HG03521 (cell line): Measurements from ENCODE around the gene LAMTOR2.

Experiments used
- ATAC-seq: cut with Tn5 transposase; IDR thresholded peaks from one replicate; pipeline ENCODE4 v1.9.1; 2021; ENCODE audit warnings: mild to moderate bottlenecking, moderate library complexity; ENCODE audit not compliant: unreplicated experiment

LAMTOR2 gene

DNA sequence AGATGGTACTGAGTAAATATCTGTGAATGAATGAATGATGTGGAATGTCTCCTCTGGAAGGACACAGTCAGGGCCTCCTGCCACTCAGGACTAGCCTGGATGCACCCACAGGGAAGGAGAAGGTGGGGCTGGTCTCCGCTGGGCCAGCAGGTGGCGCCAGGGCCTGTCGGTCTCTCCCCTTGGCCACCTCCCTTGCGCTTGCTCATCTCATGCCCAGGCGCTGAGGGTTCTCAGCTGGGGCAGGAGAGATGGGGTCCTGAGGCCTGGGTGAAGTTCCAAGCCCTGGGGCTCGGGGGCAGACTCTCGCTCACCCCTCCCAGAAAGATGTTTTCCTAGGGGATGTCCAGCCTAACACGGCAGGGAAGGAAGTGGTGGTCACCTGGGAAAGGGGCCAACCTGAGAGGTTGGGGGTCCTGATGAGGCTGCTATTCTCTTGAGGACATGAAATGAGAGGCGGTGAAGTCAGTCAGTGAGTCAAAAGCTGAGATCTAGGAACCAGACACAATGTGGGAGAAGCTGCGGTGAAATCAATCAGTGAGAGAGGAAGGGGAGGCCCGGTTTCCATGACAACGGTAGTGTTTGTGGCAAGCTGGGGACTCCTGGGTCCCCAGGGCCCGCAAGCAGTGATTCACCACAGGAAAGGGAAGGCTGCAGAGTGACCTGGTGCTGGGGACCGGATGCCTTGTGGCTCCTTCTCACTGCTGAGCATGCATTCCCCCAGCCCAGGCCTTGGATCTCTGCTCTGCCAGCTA lies 42.2 kb downstream of the LAMTOR2 start:
- ATAC-seq = peak; percentile 53

DNA sequence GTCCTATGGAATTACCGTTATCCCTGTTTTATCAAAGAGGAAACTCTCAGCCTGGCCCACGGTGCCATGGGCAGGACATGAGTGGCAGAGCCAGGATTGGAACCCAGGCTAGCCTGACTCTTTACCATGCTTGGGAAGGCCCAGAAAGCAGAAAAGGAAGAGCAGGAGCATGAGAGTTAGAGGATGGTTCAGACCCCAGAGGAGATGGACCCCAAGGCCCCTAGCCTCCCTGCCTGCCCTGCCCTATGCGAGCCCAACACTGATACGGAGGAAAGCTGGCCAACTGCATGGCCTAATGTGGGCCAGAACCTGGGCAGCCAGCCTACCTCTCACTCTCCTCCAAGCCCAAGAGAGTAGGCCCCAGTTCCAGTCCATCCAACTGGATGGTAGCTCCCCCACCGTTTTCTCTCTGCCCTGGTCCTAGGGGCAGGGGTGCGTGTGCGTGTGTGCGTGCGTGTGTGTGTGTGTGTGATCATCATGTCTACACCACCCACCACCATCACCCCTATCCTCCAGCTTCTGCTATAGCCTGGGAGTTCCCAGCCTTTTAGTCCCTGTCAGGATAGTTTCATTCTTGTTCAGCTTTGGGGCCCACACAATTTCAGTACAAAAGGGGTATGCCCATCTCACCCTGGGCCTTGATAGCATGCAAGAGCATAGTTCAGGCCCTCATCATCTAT lies 43.1 kb downstream of the LAMTOR2 start:
- ATAC-seq = no peak

DNA sequence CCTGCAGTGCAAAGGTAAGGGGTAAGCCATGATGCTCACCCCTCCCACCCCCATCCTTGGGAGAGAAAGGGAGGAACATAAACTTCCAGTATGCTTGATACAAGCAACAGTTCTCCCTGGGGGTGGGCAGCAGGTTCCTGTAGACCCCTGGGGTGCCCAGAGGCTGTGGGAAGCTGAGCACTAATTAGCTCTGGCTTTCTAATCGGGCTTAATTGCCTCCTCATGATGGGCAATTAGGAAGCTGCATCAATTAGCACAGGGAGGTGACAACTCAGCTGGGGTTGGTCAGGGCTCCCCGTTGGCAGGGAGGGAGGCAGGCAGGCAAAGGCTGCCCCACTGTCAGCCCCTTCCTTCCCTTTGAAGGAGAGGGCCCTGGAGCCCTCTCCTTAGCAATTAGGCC lies 44.2 kb downstream of the LAMTOR2 start:
- no peak for ATAC-seq

DNA sequence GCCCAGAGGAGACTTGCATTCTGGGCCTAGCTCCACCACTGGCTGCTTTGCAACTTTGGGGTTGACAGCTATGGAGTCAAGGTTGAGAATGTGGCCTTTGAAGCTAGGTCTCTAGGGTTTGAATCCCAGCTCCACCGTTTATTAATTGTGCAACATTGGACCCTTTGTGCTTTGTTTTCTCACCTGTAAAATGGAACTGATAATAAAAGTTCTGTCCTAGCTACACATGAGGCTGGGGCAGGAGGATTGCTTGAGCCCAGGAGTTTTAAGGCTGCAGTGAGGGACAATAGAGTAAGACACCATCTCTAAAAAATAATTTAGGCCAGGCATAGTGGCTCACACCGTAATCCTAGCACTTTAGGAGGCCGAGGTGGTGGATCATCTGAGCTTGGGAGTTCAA lies 44.7 kb downstream of the LAMTOR2 start:
- ATAC-seq = no peak

DNA sequence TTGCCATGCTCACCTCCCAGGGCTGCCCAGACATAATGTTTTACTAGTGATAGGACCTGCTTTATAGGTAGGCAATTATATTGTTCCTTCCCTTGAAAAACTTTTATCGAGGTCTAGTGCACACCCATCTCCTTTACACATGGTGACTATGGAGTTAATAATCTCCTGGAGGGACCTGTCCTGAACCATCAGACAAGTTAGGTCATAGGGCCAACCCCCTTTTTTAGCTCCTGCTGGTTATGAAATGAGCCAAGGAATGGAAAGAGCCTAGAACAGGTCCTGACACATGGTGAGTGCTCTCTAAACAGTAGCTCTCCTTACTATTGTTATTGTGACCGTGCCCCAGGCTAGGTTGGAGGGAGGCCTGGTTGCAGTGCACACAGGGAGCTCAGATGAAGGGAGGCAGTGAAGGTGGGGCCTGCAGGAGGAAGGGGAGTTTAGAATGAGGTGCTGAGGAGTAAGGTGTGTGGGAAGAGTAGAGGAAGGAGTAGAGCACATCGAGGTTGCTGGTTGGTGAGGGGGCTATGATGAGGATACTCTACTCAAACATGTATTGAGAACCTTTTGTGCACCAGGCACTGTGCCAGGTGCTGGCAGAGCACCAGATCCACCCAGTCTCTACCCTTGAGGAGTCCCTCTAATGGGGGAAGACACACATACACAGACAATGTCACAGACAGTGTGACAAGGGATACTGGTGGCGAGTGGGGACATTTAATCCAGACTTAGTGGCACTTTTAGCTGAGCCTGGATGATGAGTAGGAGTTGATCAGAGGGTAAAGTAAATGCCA lies 45.8 kb downstream of the LAMTOR2 start:
- no peak for ATAC-seq

DNA sequence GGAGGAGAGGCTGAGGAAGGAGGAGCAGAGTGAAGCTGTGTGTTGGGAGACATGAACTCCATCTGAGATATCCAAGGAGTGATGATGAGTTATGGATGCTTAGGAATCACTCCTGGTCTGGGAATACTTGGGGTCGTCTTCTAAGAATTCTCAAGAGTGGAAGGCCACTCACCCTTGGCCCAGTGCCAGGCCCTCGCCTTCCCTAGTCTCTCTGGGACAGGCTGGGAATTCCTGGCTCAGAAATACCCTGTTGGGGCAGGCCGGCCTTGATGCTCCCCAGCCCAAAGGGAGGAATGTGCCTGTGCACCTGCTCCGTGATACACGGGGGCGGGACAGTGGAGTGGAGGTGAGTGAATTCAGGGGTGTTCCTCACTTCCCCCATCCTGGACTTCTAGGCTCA lies 47.3 kb downstream of the LAMTOR2 start:
- ATAC-seq = no peak

DNA sequence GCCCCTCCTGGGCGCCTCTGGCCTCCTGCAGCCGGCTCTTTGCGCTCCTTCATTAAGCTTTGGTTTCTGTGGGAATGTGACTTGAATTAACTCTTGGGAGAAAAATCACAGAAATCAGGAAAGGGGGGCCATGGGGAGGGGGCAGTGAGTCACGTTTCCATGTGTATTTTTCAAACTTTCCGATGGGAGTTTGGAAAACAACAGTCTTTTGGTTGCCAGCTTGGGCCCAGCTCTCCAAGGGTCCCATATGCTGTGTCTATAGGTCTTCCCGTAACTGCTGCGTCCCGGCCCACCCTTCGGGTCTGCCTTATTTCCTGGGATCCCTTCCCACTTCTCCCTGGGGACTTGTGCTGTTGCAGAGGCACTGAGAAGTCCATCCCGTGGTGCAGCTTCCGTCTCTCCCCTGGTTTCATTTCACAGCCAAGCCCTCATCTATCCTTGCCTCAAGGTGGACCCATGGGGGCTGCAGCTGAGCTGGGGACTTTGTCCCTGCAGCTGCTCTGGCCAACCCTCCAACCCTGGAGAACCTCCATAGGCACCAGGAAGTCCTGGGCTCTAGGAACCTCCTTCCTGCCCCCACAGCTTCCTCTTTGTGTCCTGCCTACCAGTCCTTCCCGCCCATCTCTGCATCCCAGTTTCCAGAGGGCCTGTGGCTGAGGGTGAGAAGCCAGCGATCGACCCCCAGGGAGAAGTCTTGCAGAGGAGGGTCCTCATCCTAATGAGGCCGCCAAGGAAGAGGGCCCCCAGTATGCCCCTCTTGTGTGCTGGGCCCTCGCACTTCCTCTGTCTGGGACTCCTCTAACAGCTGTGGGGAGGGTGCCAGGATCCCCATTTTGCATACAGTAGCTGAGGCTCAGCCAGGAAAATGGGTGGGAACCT lies 48.3 kb downstream of the LAMTOR2 start:
- no peak for ATAC-seq

DNA sequence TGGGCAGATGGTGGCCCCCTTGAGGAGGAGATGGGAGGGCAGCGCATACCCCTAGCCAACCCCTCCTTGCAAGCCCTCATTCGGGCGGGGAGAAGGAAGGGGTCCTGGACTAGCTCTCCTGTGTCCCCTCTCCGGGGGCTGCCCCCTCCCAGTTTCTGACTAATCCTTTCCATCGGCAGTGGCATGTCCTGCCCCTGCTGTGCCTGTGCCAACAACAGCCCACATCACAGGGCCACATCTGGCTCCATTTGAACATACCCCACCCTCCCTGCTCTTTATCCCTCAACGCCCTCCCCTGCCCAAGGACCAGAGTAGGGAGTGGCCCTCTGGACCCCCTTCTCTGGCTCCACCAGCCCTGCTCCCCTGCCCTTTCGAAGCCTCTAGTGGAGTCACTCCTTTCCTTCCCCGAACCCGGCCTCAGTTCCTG lies 49.0 kb downstream of the LAMTOR2 start:
- ATAC-seq = no peak

DNA sequence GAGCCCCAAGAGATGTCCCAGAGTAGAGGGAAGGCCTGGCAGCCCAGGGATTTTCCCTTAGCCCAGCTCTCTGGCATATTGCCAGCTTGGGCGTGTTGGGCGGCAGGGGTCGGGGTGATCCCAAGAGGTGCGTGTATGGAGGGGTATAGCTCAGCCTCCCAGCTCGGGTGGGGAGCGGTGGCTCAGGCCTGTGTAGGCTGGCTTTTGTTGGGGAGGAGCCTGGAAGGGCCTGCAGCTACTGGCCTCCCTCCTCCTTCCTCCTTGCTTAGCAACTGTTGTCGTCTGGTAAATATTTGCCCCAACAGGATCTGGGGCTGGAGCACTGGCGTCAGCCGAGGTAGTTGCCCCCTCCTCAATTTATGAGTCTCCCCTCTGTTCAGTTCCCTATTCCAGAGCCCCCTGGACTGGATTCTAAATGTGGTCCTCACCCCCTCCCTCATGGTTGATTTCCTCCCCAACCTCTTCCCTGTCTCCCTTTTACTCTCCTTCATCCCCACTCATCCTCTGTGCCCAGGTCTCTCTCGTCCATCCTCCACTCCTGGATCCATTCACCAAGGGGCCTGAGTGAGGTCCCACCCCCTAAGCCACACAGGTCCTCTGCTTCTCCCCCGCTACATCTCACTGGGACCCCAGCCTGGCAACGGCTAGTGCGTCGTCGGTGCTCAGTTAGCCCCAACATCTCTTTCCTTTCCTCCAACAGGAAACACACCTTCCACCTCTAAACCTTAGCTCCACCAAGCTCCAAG lies 49.7 kb downstream of the LAMTOR2 start:
- ATAC-seq = no peak

DNA sequence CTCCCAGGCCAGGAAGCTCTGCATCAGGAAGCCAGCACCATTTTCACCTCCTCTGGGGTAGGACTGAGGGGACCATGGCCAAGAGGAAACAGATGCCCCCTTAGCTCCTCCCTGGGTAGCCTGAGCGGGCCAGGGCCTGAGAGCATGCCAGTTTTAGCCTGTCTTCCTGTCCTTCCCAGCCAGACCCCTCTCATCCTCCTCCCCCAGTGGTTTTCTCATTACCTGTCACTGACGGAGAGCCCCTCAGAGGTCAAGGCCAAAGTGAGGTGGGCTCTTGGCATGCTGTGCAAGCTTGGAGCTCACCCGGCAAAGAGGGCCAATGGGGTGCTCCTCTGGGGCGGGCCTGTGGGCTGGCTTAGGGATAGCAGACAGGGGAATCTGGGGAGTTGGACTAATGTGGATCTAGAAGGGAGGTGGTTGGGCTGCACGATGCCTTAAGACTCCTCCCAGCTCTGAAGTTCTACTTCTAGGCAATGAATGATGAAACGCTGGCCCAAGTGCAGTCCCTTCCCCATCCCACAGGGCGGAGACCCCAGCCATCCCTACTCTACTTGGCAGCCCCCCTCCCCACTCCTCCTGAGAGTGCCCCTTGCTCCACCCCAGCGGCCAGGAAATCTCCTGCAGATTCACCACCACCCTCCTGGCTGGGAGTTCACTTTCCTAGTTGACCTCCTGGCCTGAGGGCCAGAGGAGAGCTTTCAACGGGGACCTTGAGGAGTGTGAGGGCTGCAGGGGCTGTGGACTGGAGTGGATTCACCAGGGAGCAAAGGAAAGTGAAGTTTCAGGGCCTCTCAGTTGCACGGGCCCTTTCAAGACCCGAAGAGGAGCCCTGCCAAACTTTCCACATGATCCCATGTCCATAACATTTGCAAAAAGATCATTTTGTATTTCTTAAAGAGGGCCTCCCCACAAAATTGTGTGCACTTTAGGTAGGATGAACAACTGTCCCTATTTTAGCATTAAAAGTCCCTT lies 50.6 kb downstream of the LAMTOR2 start:
- no peak for ATAC-seq

DNA sequence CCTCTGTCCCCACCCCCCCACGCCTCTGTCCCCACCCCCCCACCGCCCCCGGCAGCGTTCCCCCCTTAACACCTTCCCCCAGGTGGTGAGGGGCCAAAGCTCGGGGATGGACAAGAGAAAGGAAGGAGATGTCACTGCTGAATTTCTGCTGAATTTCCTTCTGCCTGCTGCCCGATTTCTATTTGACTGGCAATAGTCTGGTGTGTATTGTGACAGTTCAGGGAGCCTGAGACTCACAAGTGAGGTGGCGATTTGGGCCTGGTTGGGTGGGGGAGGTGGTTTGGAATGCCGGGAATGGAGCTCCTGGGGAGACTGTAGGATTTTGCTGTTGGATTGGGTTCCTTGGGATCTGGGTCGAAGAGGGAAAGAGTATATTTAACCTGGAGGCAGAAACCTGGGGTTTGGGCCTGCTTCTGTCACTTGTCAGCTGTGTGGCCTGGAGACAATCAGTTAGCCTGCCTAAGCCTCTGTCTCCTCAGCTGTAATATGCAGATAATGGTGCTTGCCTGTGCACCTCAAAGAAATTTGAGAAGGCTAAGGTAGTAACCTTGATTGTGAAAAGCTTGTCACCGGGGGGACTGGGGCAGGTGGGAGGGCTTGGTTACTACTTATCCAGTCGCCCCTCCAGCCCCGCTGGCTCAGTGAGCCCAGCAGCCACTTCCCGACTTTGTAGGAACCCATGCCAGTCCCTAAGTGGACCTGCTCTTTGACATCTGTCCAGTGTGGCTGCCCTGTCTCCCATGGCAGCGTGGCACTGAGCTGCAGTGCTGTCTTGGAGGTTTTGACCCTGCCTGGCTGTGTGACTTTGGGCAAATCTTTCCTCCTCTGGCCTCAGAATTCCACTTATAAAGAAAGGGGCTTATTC lies 52.3 kb downstream of the LAMTOR2 start:
- ATAC-seq = no peak

DNA sequence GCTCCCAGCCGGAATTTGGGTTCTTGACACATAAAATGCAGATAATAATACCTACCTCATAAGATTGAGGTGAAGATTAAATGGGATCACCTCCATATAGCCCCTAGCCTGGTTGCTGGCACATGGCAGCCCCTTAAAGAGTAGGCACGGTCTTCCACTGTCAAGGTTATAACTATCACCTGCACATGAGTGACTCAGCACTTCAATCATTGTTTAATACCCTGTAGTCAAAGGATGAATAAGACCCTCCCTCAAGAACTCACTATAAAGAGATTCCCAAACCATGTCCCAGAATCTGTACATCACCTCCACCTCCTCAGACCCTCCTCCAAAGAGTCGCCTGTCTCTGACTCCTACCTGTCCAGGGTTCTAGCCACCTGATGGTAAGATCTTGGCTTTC lies 53.5 kb downstream of the LAMTOR2 start:
- no peak for ATAC-seq
